Immature natural killer cell (primary cell): ENCODE measurements around the gene TPST1. TPM values are rescaled to one million over a fixed set of nuclear protein-coding genes. Genes with fewer than 3 reads are reported as not detected.

Experiments
- DNase-seq, 3 donors: peaks; one replicate each; pipeline ENCODE4 v3.0.0; 2022; ENCODE audit warnings: mixed read lengths in 1 of 3
- H3K27ac Mint-ChIP-seq, 6 donors: one replicate each; pipeline ENCODE4 v1.8.0; 2020; ENCODE audit warnings: mixed read lengths in 6 of 6, mild to moderate bottlenecking in 5 of 6, inconsistent platforms in 4 of 6, moderate library complexity in 3 of 6
- H3K27me3 Mint-ChIP-seq, 3 donors: one replicate each; pipeline ENCODE4 v1.8.0; 2020 to 2021; ENCODE audit warnings: low read depth in 3 of 3, mild to moderate bottlenecking in 3 of 3, mixed read lengths in 3 of 3, moderate library complexity in 3 of 3, inconsistent platforms in 1 of 3
- H3K36me3 Mint-ChIP-seq, 3 donors: one replicate each; pipeline ENCODE4 v1.8.0; 2020; ENCODE audit warnings: mixed read lengths in 3 of 3, inconsistent platforms in 2 of 3, mild to moderate bottlenecking in 2 of 3
- H3K4me1 Mint-ChIP-seq, 2 donors: one replicate each; pipeline ENCODE4 v1.8.0; 2020; ENCODE audit warnings: inconsistent platforms in 2 of 2, mild to moderate bottlenecking in 2 of 2, mixed read lengths in 2 of 2, moderate library complexity in 1 of 2
- H3K4me3 Mint-ChIP-seq, 5 donors: one replicate each; pipeline ENCODE4 v1.8.0; 2020; ENCODE audit warnings: mild to moderate bottlenecking in 5 of 5, mixed read lengths in 5 of 5, inconsistent platforms in 3 of 5, moderate library complexity in 3 of 5
- H3K9me3 Mint-ChIP-seq, 6 donors: one replicate each; pipeline ENCODE4 v1.8.0; 2020; ENCODE audit warnings: mild to moderate bottlenecking in 6 of 6, mixed read lengths in 6 of 6, inconsistent platforms in 4 of 6, moderate library complexity in 3 of 6
- polyA plus RNA-seq, 3 donors: library from polyadenylated mRNA; unstranded; fragments of 300-500 nt; fragmentation: Illumina TruSeq; gene quantifications; one replicate each; pipeline ENCODE4 v1.2.3, GENCODE V29; 2021

The TPST1 gene
- polyA plus RNA-seq, 3 donors from 2014 or later = 2.4 to 3.9 (median 3.2) TPM

GRCh38 chr7:66263936-66264335 is 58.8 kb downstream of the TPST1 start:
- Mint-ChIP-seq H3K36me3 (peaks cover 8 to 10% (median 10%) of the 10 kb centered on the region in 3 donors), H3K27me3 (peaks cover 0 to 4% (median 4%) of the 10 kb centered on the region in 3 donors), H3K9me3 (peaks cover 14 to 33% (median 21%) of the 10 kb centered on the region in 6 donors), H3K27ac (no peak overlapping the region), H3K4me1 (no peaks in the 10 kb centered on the region), H3K4me3 (no peak overlapping the region)
- no peak for DNase-seq

GRCh38 chr7:66265566-66265965 is 60.4 kb downstream of the TPST1 start:
- H3K36me3 Mint-ChIP-seq = peaks cover 8 to 10% (median 10%) of the 10 kb centered on the region in 3 donors
- no peak overlapping the region for H3K27ac Mint-ChIP-seq
- peaks cover 14 to 33% (median 21%) of the 10 kb centered on the region in 6 donors for H3K9me3 Mint-ChIP-seq
- no peak overlapping the region for H3K4me3 Mint-ChIP-seq
- no peak for DNase-seq
- no peaks in the 10 kb centered on the region for H3K4me1 Mint-ChIP-seq
- H3K27me3 Mint-ChIP-seq = peaks cover 0 to 4% (median 4%) of the 10 kb centered on the region in 3 donors

- peak overlapping the region in 1 of 6 donors; percentile 0 for H3K27ac Mint-ChIP-seq
- peaks cover 14 to 33% (median 21%) of the 10 kb centered on the region in 6 donors for H3K9me3 Mint-ChIP-seq
- H3K4me1 Mint-ChIP-seq = peaks cover 2 to 11% of the 10 kb centered on the region in 2 donors
- H3K4me3 Mint-ChIP-seq = no peak overlapping the region
- peaks cover 0 to 4% (median 4%) of the 10 kb centered on the region in 3 donors for H3K27me3 Mint-ChIP-seq
- DNase-seq = no peak
- H3K36me3 Mint-ChIP-seq = peaks cover 10 to 11% (median 10%) of the 10 kb centered on the region in 3 donors
Observed at GRCh38 chr7:66267249-66267648, 62.1 kb downstream of the TPST1 start.

- Mint-ChIP-seq H3K36me3 (peaks cover 3 to 7% (median 4%) of the 10 kb centered on the region in 3 donors), H3K27ac (no peak overlapping the region), H3K9me3 (peaks cover 7 to 15% (median 11%) of the 10 kb centered on the region in 6 donors), H3K4me1 (peaks cover 2 to 11% of the 10 kb centered on the region in 2 donors), H3K4me3 (no peak overlapping the region), H3K27me3 (peaks cover 0 to 4% (median 4%) of the 10 kb centered on the region in 3 donors)
- DNase-seq = no peak
Observed at GRCh38 chr7:66269978-66270377, 64.8 kb downstream of the TPST1 start.

GRCh38 chr7:66272321-66272720 is 67.2 kb downstream of the TPST1 start:
- Mint-ChIP-seq H3K9me3 (peaks cover 0 to under 1% (median 0%) of the 10 kb centered on the region in 6 donors), H3K36me3 (peaks cover 0 to 6% (median 0%) of the 10 kb centered on the region in 3 donors)

GRCh38 chr7:66276363-66276762 is 71.2 kb downstream of the TPST1 start:
- Mint-ChIP-seq H3K9me3 (no peaks in the 10 kb centered on the region), H3K4me1 (peaks cover 1 to 4% of the 10 kb centered on the region in 2 donors), H3K27me3 (no peaks in the 10 kb centered on the region), H3K36me3 (peaks cover 0 to 5% (median 0%) of the 10 kb centered on the region in 3 donors), H3K4me3 (no peak overlapping the region), H3K27ac (no peak overlapping the region)
- no peak for DNase-seq

More at GRCh38 chr7:66272321-66272720, 67.2 kb downstream of the TPST1 start:
- H3K27ac Mint-ChIP-seq = no peak overlapping the region
- peaks cover 2 to 11% of the 10 kb centered on the region in 2 donors for H3K4me1 Mint-ChIP-seq
- no peak overlapping the region for H3K4me3 Mint-ChIP-seq
- peaks cover 0 to 4% (median 3%) of the 10 kb centered on the region in 3 donors for H3K27me3 Mint-ChIP-seq
- no peak for DNase-seq

- Mint-ChIP-seq H3K27me3 (no peaks in the 10 kb centered on the region), H3K9me3 (no peaks in the 10 kb centered on the region), H3K36me3 (peaks cover 0 to 3% (median 0%) of the 10 kb centered on the region in 3 donors), H3K4me3 (no peak overlapping the region), H3K27ac (no peak overlapping the region), H3K4me1 (no peaks in the 10 kb centered on the region)
- no peak for DNase-seq
Observed at GRCh38 chr7:66277492-66277891, 72.4 kb downstream of the TPST1 start.

GRCh38 chr7:66279912-66280311 is 74.8 kb downstream of the TPST1 start:
- no peaks in the 10 kb centered on the region for H3K9me3 Mint-ChIP-seq
- no peaks in the 10 kb centered on the region for H3K27me3 Mint-ChIP-seq
- no peak overlapping the region for H3K4me3 Mint-ChIP-seq
- no peak for DNase-seq
- no peaks in the 10 kb centered on the region for H3K36me3 Mint-ChIP-seq
- no peaks in the 10 kb centered on the region for H3K4me1 Mint-ChIP-seq
- no peak overlapping the region for H3K27ac Mint-ChIP-seq

GRCh38 chr7:66281678-66282590 is 76.8 kb downstream of the TPST1 start:
- DNase-seq = no peak
- H3K4me3 Mint-ChIP-seq = no peak overlapping the region
- peaks cover 0 to 2% (median 0%) of the 10 kb centered on the region in 3 donors for H3K27me3 Mint-ChIP-seq
- H3K36me3 Mint-ChIP-seq = no peaks in the 10 kb centered on the region
- H3K9me3 Mint-ChIP-seq = peaks cover 0 to 2% (median 0%) of the 10 kb centered on the region in 6 donors
- no peaks in the 10 kb centered on the region for H3K4me1 Mint-ChIP-seq
- peak overlapping the region in 1 of 6 donors; percentile 6 for H3K27ac Mint-ChIP-seq

- H3K4me1 Mint-ChIP-seq = no peaks in the 10 kb centered on the region
- no peaks in the 10 kb centered on the region for H3K36me3 Mint-ChIP-seq
- peaks cover 0 to 2% (median 0%) of the 10 kb centered on the region in 6 donors for H3K9me3 Mint-ChIP-seq
- H3K27ac Mint-ChIP-seq = no peak overlapping the region
- peaks cover 0 to 2% (median 0%) of the 10 kb centered on the region in 3 donors for H3K27me3 Mint-ChIP-seq
- DNase-seq = no peak
- H3K4me3 Mint-ChIP-seq = no peak overlapping the region
Observed at GRCh38 chr7:66282591-66282935, 77.4 kb downstream of the TPST1 start.

- no peaks in the 10 kb centered on the region for H3K36me3 Mint-ChIP-seq
- H3K9me3 Mint-ChIP-seq = peaks cover 0 to 2% (median 0%) of the 10 kb centered on the region in 6 donors
- H3K4me1 Mint-ChIP-seq = no peaks in the 10 kb centered on the region
- H3K4me3 Mint-ChIP-seq = no peak overlapping the region
- no peak overlapping the region for H3K27ac Mint-ChIP-seq
- no peak for DNase-seq
- H3K27me3 Mint-ChIP-seq = peaks cover 0 to 2% (median 0%) of the 10 kb centered on the region in 3 donors
Observed at GRCh38 chr7:66283003-66283920, 78.1 kb downstream of the TPST1 start.

GRCh38 chr7:66296001-66296521 is 90.9 kb downstream of the TPST1 start:
- peaks cover 0 to 25% (median 8%) of the 10 kb centered on the region in 6 donors for H3K9me3 Mint-ChIP-seq
- H3K27me3 Mint-ChIP-seq = peaks cover 0 to 4% (median 2%) of the 10 kb centered on the region in 3 donors
- peaks cover 19 to 25% of the 10 kb centered on the region in 2 donors for H3K4me1 Mint-ChIP-seq
- peak in 1 of 3 donors; percentile 7 for DNase-seq
- H3K4me3 Mint-ChIP-seq = peak overlapping the region in 4 of 5 donors; percentile 22 to 76 (median 50)
- H3K27ac Mint-ChIP-seq = peak overlapping the region; percentile 26 to 79 (median 52)
- peaks cover 3 to 11% (median 4%) of the 10 kb centered on the region in 3 donors for H3K36me3 Mint-ChIP-seq

- peak overlapping the region; percentile 26 to 79 (median 52) for H3K27ac Mint-ChIP-seq
- H3K9me3 Mint-ChIP-seq = peaks cover 0 to 25% (median 8%) of the 10 kb centered on the region in 6 donors
- no peak for DNase-seq
- peaks cover 23 to 29% of the 10 kb centered on the region in 2 donors for H3K4me1 Mint-ChIP-seq
- peaks cover 0 to 4% (median 2%) of the 10 kb centered on the region in 3 donors for H3K27me3 Mint-ChIP-seq
- peak overlapping the region in 4 of 5 donors; percentile 22 to 76 (median 50) for H3K4me3 Mint-ChIP-seq
- peaks cover 3 to 11% (median 4%) of the 10 kb centered on the region in 3 donors for H3K36me3 Mint-ChIP-seq
Observed at GRCh38 chr7:66296557-66296956, 91.4 kb downstream of the TPST1 start.
